HEK293 (cell line): Measurements from ENCODE around the gene VKORC1.

Source experiments
- GLI4 ChIP-seq: fragments of 450-650 bp; formaldehyde crosslinking; IDR thresholded peaks from 2 replicates; pipeline ENCODE4 v1.5.1; 2016; ENCODE audit warnings: missing biosample characterization, missing genetic modification characterization
- GLIS1 ChIP-seq: fragments of 450-650 bp; formaldehyde crosslinking; IDR thresholded peaks from 2 replicates; pipeline ENCODE4 v1.5.1; 2016; ENCODE audit warnings: missing biosample characterization, missing genetic modification characterization
- HOXA7 ChIP-seq: sonication (generic); formaldehyde crosslinking; IDR thresholded peaks from 2 replicates; pipeline ENCODE4 v1.8.1; 2022; ENCODE audit warnings: missing genetic modification reagents, borderline replicate concordance
- HOXD13 ChIP-seq: sonication (generic); formaldehyde crosslinking; IDR thresholded peaks from 2 replicates; pipeline ENCODE4 v1.8.0; 2022; ENCODE audit warnings: missing genetic modification reagents, borderline replicate concordance
- IKZF3 ChIP-seq: fragments of 450-650 bp; IDR thresholded peaks from 2 replicates; pipeline ENCODE4 v1.5.0; 2018; ENCODE audit warnings: missing biosample characterization, mild to moderate bottlenecking, missing genetic modification characterization, moderate library complexity
- KLF1 ChIP-seq: fragments of 450-650 bp; formaldehyde crosslinking; IDR thresholded peaks from 2 replicates; pipeline ENCODE4 v1.5.1; 2016; ENCODE audit warnings: missing biosample characterization, missing genetic modification characterization
- MYNN ChIP-seq: fragments of 450-650 bp; formaldehyde crosslinking; IDR thresholded peaks from 2 replicates; pipeline ENCODE4 v1.5.1; 2016; ENCODE audit warnings: missing biosample characterization, missing genetic modification characterization, borderline replicate concordance
- OVOL3 ChIP-seq: fragments of 450-650 bp; formaldehyde crosslinking; IDR thresholded peaks from 2 replicates; pipeline ENCODE4 v1.5.1; 2016; ENCODE audit warnings: missing biosample characterization, missing genetic modification characterization
- RBAK ChIP-seq: fragments of 450-650 bp; formaldehyde crosslinking; IDR thresholded peaks from 2 replicates; pipeline ENCODE4 v1.5.1; 2016; ENCODE audit warnings: missing biosample characterization, missing genetic modification characterization
- SCRT2 ChIP-seq: fragments of 450-650 bp; formaldehyde crosslinking; IDR thresholded peaks from 2 replicates; pipeline ENCODE4 v1.5.1; 2016; ENCODE audit warnings: missing biosample characterization, missing genetic modification characterization
- YY1 ChIP-seq: fragments of 450-650 bp; formaldehyde crosslinking; IDR thresholded peaks from 2 replicates; pipeline ENCODE4 v1.5.1; 2018; ENCODE audit warnings: missing biosample characterization, missing genetic modification characterization
- ZBTB21 ChIP-seq: fragments of 450-650 bp; formaldehyde crosslinking; IDR thresholded peaks from 2 replicates; pipeline ENCODE4 v1.5.1; 2017; ENCODE audit warnings: missing biosample characterization, missing genetic modification characterization
- ZFHX2 ChIP-seq: fragments of 450-650 bp; formaldehyde crosslinking; conservative IDR thresholded peaks from 2 replicates; pipeline ENCODE4 v1.5.1; 2016; ENCODE audit warnings: missing biosample characterization, missing genetic modification characterization
- ZNF148 ChIP-seq: fragments of 450-650 bp; formaldehyde crosslinking; IDR thresholded peaks from 2 replicates; pipeline ENCODE4 v1.5.0; 2017; ENCODE audit warnings: missing biosample characterization, missing genetic modification characterization, borderline replicate concordance
- ZNF214 ChIP-seq: fragments of 450-650 bp; formaldehyde crosslinking; IDR thresholded peaks from 2 replicates; pipeline ENCODE4 v1.5.1; 2017; ENCODE audit warnings: missing biosample characterization, mild to moderate bottlenecking, missing genetic modification characterization, borderline replicate concordance
- ZNF274 ChIP-seq, 2 experiments: fragments of 200-500 bp in 1 of 2; fragments of 450-650 bp in 1 of 2; sonication (Bioruptor generic) in 1 of 2; formaldehyde crosslinking in 1 of 2; IDR thresholded peaks; 2 replicates each; pipeline versions ENCODE4 v1.5.1 to v1.6.1; 2014 to 2016; ENCODE audit warnings: borderline replicate concordance in 1 of 2, inconsistent platforms in 1 of 2, low read length in 1 of 2, missing biosample characterization in 1 of 2, missing genetic modification characterization in 1 of 2
- ZNF37A ChIP-seq: fragments of 450-650 bp; IDR thresholded peaks from 2 replicates; pipeline ENCODE4 v1.5.1; 2018; ENCODE audit warnings: missing biosample characterization, missing genetic modification characterization
- ZNF391 ChIP-seq: fragments of 450-650 bp; formaldehyde crosslinking; IDR thresholded peaks from 2 replicates; pipeline ENCODE4 v1.5.1; 2016; ENCODE audit warnings: low read depth, missing biosample characterization, missing genetic modification characterization, borderline replicate concordance
- ZNF398 ChIP-seq: fragments of 450-650 bp; formaldehyde crosslinking; IDR thresholded peaks from 2 replicates; pipeline ENCODE4 v1.5.1; 2017; ENCODE audit warnings: missing biosample characterization, missing genetic modification characterization
- ZNF514 ChIP-seq: fragments of 450-650 bp; formaldehyde crosslinking; IDR thresholded peaks from 2 replicates; pipeline ENCODE4 v1.5.1; 2016; ENCODE audit warnings: missing biosample characterization, missing genetic modification characterization
- ZNF558 ChIP-seq: fragments of 450-650 bp; formaldehyde crosslinking; IDR thresholded peaks from 2 replicates; pipeline ENCODE4 v1.5.1; 2016; ENCODE audit warnings: missing biosample characterization, missing genetic modification characterization
- ZNF596 ChIP-seq: fragments of 450-650 bp; IDR thresholded peaks from 2 replicates; pipeline ENCODE4 v1.5.0; 2018; ENCODE audit warnings: missing biosample characterization, mild to moderate bottlenecking, missing genetic modification characterization, moderate library complexity
- ZNF621 ChIP-seq: fragments of 450-650 bp; formaldehyde crosslinking; IDR thresholded peaks from 2 replicates; pipeline ENCODE4 v1.5.1; 2017; ENCODE audit warnings: missing biosample characterization, missing genetic modification characterization
- ZNF624 ChIP-seq: fragments of 450-650 bp; formaldehyde crosslinking; IDR thresholded peaks from 2 replicates; pipeline ENCODE4 v1.5.1; 2017; ENCODE audit warnings: missing biosample characterization, missing genetic modification characterization
- ZNF639 ChIP-seq: fragments of 450-650 bp; formaldehyde crosslinking; IDR thresholded peaks from 2 replicates; pipeline ENCODE4 v1.5.1; 2016; ENCODE audit warnings: missing biosample characterization, missing genetic modification characterization
- ZNF654 ChIP-seq: fragments of 450-650 bp; formaldehyde crosslinking; IDR thresholded peaks from 2 replicates; pipeline ENCODE4 v1.5.1; 2016; ENCODE audit warnings: low read depth, missing biosample characterization, missing genetic modification characterization
- TF ChIP-seq, protein P1 (sequence below): fragments of 450-650 bp; formaldehyde crosslinking; IDR thresholded peaks from 2 replicates; pipeline ENCODE4 v1.5.1; 2016; ENCODE audit warnings: missing biosample characterization, missing genetic modification characterization
- TF ChIP-seq, protein P2 (sequence below): fragments of 450-650 bp; formaldehyde crosslinking; IDR thresholded peaks from 2 replicates; pipeline ENCODE4 v1.5.1; 2016; ENCODE audit warnings: missing biosample characterization, missing genetic modification characterization

VKORC1 gene

DNA sequence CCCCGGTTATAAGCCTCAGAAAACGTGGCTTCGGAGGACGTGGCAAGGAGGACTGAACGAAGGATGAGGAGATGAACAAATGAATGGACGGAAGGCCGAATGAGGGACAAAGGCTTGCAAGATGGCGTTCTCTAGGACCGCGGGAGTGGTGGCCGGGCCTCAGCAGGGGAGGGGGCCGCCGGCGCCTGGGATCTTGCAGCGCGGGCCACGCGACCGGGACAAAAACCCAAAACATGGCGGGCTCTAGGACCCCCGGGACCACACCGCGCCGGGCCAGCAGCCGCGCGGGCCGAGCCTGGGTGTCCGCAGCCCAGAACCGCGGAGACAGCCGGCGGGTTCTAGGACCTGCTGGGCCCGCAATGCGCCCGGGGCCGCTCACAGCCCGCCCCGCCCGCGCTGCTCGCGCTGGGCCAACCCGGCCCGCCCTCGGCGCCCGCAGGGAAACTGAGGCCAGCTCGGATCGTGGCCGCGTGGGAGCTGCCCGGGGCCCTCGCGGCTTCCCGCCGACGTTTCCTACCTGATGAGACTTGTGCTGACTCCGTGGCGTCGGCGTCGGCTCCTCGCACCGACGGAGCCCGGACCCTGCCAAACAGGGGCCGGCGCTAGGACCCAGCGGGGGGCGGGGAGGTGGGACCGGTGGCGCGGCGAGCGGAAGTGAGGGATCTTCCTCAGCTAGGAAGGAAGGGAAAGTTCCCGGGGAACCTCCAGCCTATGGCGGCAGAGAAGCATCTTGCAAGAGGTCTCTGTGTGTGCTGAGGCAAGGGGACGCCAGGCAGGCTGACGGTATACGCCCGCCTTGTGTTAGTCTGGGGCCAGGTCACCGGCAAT lies 21.2 kb downstream of the VKORC1 start (continued):
- peak; percentile 34; the same call in 1 of the 2 replicates for TF ChIP-seq ZFHX2 (tag by site-specific recombination)
- no peak for TF ChIP-seq ZNF274 (IDR thresholded peaks at IDR 0.05; ENCODE audit: low read length)
- no peak for TF ChIP-seq ZNF274 (tag by site-specific recombination; IDR thresholded peaks at IDR 0.05; ENCODE audit: borderline replicate concordance)
- peak; percentile 71; the same call in 1 of the 2 replicates for TF ChIP-seq ZNF639 (tag by site-specific recombination)
- peak; percentile 79 for TF ChIP-seq ZNF391 (tag by site-specific recombination)
- TF ChIP-seq ZNF624 (tag by site-specific recombination) = no peak
- TF ChIP-seq MYNN (tag by site-specific recombination) = no peak
- TF ChIP-seq IKZF3 = peak; percentile 99
- TF ChIP-seq GLI4 (tag by site-specific recombination) = 0 out of 2 replicates have a peak, but pooled peaks have one; percentile 57
- TF ChIP-seq, protein P1, sequence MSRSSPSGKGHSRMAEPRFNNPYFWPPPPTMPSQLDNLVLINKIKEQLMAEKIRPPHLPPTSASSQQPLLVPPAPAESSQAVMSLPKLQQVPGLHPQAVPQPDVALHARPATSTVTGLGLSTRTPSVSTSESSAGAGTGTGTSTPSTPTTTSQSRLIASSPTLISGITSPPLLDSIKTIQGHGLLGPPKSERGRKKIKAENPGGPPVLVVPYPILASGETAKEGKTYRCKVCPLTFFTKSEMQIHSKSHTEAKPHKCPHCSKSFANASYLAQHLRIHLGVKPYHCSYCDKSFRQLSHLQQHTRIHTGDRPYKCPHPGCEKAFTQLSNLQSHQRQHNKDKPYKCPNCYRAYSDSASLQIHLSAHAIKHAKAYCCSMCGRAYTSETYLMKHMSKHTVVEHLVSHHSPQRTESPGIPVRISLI (tag by site-specific recombination) = no peak
- no peak for TF ChIP-seq ZNF214
- TF ChIP-seq, protein P2, sequence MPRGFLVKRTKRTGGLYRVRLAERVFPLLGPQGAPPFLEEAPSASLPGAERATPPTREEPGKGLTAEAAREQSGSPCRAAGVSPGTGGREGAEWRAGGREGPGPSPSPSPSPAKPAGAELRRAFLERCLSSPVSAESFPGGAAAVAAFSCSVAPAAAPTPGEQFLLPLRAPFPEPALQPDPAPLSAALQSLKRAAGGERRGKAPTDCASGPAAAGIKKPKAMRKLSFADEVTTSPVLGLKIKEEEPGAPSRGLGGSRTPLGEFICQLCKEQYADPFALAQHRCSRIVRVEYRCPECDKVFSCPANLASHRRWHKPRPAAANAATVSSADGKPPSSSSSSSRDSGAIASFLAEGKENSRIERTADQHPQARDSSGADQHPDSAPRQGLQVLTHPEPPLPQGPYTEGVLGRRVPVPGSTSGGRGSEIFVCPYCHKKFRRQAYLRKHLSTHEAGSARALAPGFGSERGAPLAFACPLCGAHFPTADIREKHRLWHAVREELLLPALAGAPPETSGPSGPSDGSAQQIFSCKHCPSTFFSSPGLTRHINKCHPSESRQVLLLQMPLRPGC = peak; percentile 62
- no peak for TF ChIP-seq ZNF558 (tag by site-specific recombination)
- no peak for TF ChIP-seq SCRT2 (tag by site-specific recombination)
- TF ChIP-seq ZNF596 (tag by site-specific recombination) = 0 out of 2 replicates have a peak, but pooled peaks have one; percentile 29
- TF ChIP-seq ZBTB21 = peak; percentile 68
- TF ChIP-seq ZNF398 (tag by site-specific recombination) = peak; percentile 56
- TF ChIP-seq ZNF654 = no peak
- no peak for TF ChIP-seq ZNF514 (tag by site-specific recombination)
- no peak for TF ChIP-seq ZNF621
- peak; percentile 82; the same call in 1 of the 2 replicates for TF ChIP-seq ZNF148
- peak; percentile 48 for TF ChIP-seq GLIS1 (tag by site-specific recombination)
- 0 out of 2 replicates have a peak, but pooled peaks have one; percentile 23 for TF ChIP-seq KLF1 (tag by site-specific recombination)
- TF ChIP-seq ZNF37A (tag by site-specific recombination) = 0 out of 2 replicates have a peak, but pooled peaks have one; percentile 54
- TF ChIP-seq HOXA7 = no peak
- TF ChIP-seq OVOL3 (tag by site-specific recombination) = no peak
- no peak for TF ChIP-seq RBAK (tag by site-specific recombination)
- TF ChIP-seq YY1 = peak; percentile 78
- no peak for TF ChIP-seq HOXD13 (CRISPR knock-in tag)
